Measurements from ENCODE around the gene KCNN4. TPM values are rescaled to one million over a fixed set of nuclear protein-coding genes. Genes with fewer than 3 reads are reported as not detected.
A peak's percentile ranks its signal among the peaks of the same experiment; 100 is the strongest.

Gene KCNN4
- total and polyA plus RNA-seq, 2 of the 13 experiments (the other 11 are each of a cell fraction or from before 2014, with no cell fraction given): 0.13 to 0.25 TPM

- no peak for TF ChIP-seq HNF4G (IDR thresholded peaks at IDR 0.05; ENCODE audit: borderline replicate concordance, low read depth, low read length)
- TF ChIP-seq HNF4G (CRISPR knock-in tag; IDR thresholded peaks at IDR 0.05; ENCODE audit: borderline replicate concordance, low read depth): peak; percentile 60; the same call in 1 of the 2 replicates
- no peak for TF ChIP-seq CBX2 (IDR thresholded peaks at IDR 0.05; ENCODE audit: low read depth, low read length)
- TF ChIP-seq CBX2 (CRISPR knock-in tag; IDR thresholded peaks at IDR 0.05; ENCODE audit: low read depth): no peak
- TF ChIP-seq ZNF282 (IDR thresholded peaks at IDR 0.05; ENCODE audit: partially characterized antibody): no peak
- TF ChIP-seq GATAD2A (CRISPR knock-in tag; IDR thresholded peaks at IDR 0.05): 0 out of 2 replicates have a peak, but pooled peaks have one; percentile 30
- no peak for TF ChIP-seq JUN (CRISPR knock-in tag; IDR thresholded peaks at IDR 0.05)
- peak; percentile 57; the same call in 1 of the 2 replicates for TF ChIP-seq ZSCAN21 (CRISPR knock-in tag; IDR thresholded peaks at IDR 0.05; ENCODE audit: borderline replicate concordance)
- TF ChIP-seq ZNF296 (CRISPR knock-in tag; conservative IDR thresholded peaks at IDR 0.05): no peak
- TF ChIP-seq ZSCAN22 (CRISPR knock-in tag; IDR thresholded peaks at IDR 0.05): no peak
- no peak for TF ChIP-seq SRY (CRISPR knock-in tag; IDR thresholded peaks at IDR 0.05)
- TF ChIP-seq FOXC1 (CRISPR knock-in tag; IDR thresholded peaks at IDR 0.05; ENCODE audit: borderline replicate concordance): no peak
- TF ChIP-seq ZNF264 (CRISPR knock-in tag; IDR thresholded peaks at IDR 0.05): no peak; the same call in 1 of the 2 replicates
- no peak for TF ChIP-seq NR2C2 (CRISPR knock-in tag; IDR thresholded peaks at IDR 0.05; ENCODE audit: borderline replicate concordance)
- peak; percentile 82; the same call in 1 of the 2 replicates for TF ChIP-seq CREBL2 (CRISPR knock-in tag; IDR thresholded peaks at IDR 0.05; ENCODE audit: borderline replicate concordance)
- no peak for TF ChIP-seq TRIM22 (IDR thresholded peaks at IDR 0.05)
- peak; percentile 95 for TF ChIP-seq POLR2AphosphoS5 (IDR thresholded peaks at IDR 0.05; ENCODE audit: low read depth, low read length)
- no peak for TF ChIP-seq NKX3-1 (CRISPR knock-in tag; IDR thresholded peaks at IDR 0.05)
- TF ChIP-seq ZNF850 (CRISPR knock-in tag; conservative IDR thresholded peaks at IDR 0.05): no peak
- no peak for TF ChIP-seq MXD4 (CRISPR knock-in tag; IDR thresholded peaks at IDR 0.05)
- TF ChIP-seq SAP130 (CRISPR knock-in tag; IDR thresholded peaks at IDR 0.05; ENCODE audit: low read depth): peak; percentile 71
- 0 out of 2 replicates have a peak, but pooled peaks have one; percentile 44 for TF ChIP-seq ZFP1 (CRISPR knock-in tag; IDR thresholded peaks at IDR 0.05)
- TF ChIP-seq ZNF557 (CRISPR knock-in tag; IDR thresholded peaks at IDR 0.05): no peak
- TF ChIP-seq THAP9 (CRISPR knock-in tag; IDR thresholded peaks at IDR 0.05; ENCODE audit: borderline replicate concordance): peak; percentile 91; the same call in 1 of the 2 replicates
- no peak for TF ChIP-seq ZNF781 (CRISPR knock-in tag; IDR thresholded peaks at IDR 0.05; ENCODE audit: borderline replicate concordance, not compliant biosample characterization)
Observed at GRCh38 chr19:43754503-43755255, 26.1 kb downstream of the KCNN4 start, which contains the start of gene SMG9 (continued).
